Measurements from ENCODE around the gene PLPP4. TPM values are rescaled to one million over a fixed set of nuclear protein-coding genes. Genes with fewer than 3 reads are reported as not detected.
A peak's percentile ranks its signal among the peaks of the same experiment; 100 is the strongest.

PLPP4 gene
- polyA plus RNA-seq, 1 of the 3 experiments (the other 2 are of a cell fraction): 27.9 TPM

DNA sequence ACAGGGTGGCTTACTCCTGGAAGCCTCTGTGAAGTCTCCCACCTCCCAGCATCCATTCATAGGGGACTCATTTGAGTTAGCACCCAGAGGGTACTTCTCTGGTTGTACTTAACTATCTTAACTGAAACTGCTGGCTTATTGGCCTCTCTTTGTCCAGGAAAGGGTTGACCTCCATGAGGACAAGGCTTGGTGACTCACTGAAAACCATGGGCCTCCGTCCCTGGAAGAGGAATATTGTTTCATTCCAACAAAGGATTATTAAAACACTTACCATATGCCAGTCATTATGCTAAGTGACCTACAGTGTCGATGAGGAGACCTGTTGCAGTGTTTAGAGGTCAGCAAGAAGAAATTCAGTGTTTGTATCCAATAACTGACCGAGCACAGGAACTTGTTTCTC lies 175.9 kb downstream of the PLPP4 start:
- Histone ChIP-seq H3K4me1 (ENCODE audit: control insufficient read depth in 1 of 2, insufficient read depth in 2 of 2, low read depth in 1 of 2, low read length in 1 of 2) (no peaks in the 10 kb centered on the region), H3K9ac (no peak overlapping the region), H3K36me3 (replicated peaks in 1 of 2; ENCODE audit: control insufficient read depth in 1 of 2, insufficient read depth in 2 of 2, low read length in 1 of 2) (peaks cover 0 to 2% of the 10 kb centered on the region in 2 experiments), H4K20me1 (ENCODE audit: insufficient read depth) (no peaks in the 10 kb centered on the region), H3K9me2 (no peaks in the 10 kb centered on the region), H3F3A (replicated peaks; ENCODE audit: insufficient read depth) (no peaks in the 10 kb centered on the region), H3K27ac (ENCODE audit: low read depth in 2 of 2, low read length in 1 of 2) (no peak overlapping the region), H3K4me3 (ENCODE audit: low read depth in 2 of 2, low read length in 1 of 2) (no peak overlapping the region), H3K9me3 (no peaks in the 10 kb centered on the region), H3K79me2 (ENCODE audit: insufficient read depth) (no peaks in the 10 kb centered on the region), H3K27me3 (ENCODE audit: insufficient read depth) (no peaks in the 10 kb centered on the region), H2AFZ (ENCODE audit: low read depth) (no peak overlapping the region), H3K4me2 (no peak overlapping the region)
- WGBS (ENCODE audit: low lambda C conversion rate): 52% methylated on average over 3 of the region's 3 CpGs
- ChIA-PET CTCF (no interaction called here), POLR2A (no interaction called here)
- TF ChIP-seq RXRA (IDR thresholded peaks at IDR 0.05; ENCODE audit: borderline replicate concordance, low read depth): no peak
- TF ChIP-seq FOXJ3 (CRISPR knock-in tag; IDR thresholded peaks at IDR 0.05): no peak
- TF ChIP-seq POLR2AphosphoS5 (IDR thresholded peaks at IDR 0.05; ENCODE audit: low read depth, low read length): no peak
- no peak for TF ChIP-seq FOXM1 (IDR thresholded peaks at IDR 0.05; ENCODE audit: low read depth)
- TF ChIP-seq TEAD4 (IDR thresholded peaks at IDR 0.05; ENCODE audit: borderline replicate concordance, insufficient read depth): no peak
- no peak for TF ChIP-seq RCOR1 (IDR thresholded peaks at IDR 0.05; ENCODE audit: low read length)
- no peak for TF ChIP-seq SMC3 (IDR thresholded peaks at IDR 0.05; ENCODE audit: low read depth, low read length)
- no peak for TF ChIP-seq YY1 (IDR thresholded peaks at IDR 0.05; ENCODE audit: low read depth)
- TF ChIP-seq EZH2phosphoT487 (IDR thresholded peaks at IDR 0.05; ENCODE audit: borderline replicate concordance, low read depth): no peak
- no peak for TF ChIP-seq NRF1 (IDR thresholded peaks at IDR 0.05; ENCODE audit: low read depth, low read length)
- no peak for TF ChIP-seq USF1 (IDR thresholded peaks at IDR 0.05; ENCODE audit: borderline replicate concordance, low read depth)
- no peak for TF ChIP-seq GABPA (IDR thresholded peaks at IDR 0.05; ENCODE audit: low read depth)
- no peak for TF ChIP-seq TAF1 (IDR thresholded peaks at IDR 0.05; ENCODE audit: borderline replicate concordance, low read depth, low read length)
- TF ChIP-seq CHD2 (IDR thresholded peaks at IDR 0.05; ENCODE audit: low read length, partially characterized antibody): no peak
- no peak for TF ChIP-seq TCF12 (IDR thresholded peaks at IDR 0.05)
- no peak for DNase-seq

DNA sequence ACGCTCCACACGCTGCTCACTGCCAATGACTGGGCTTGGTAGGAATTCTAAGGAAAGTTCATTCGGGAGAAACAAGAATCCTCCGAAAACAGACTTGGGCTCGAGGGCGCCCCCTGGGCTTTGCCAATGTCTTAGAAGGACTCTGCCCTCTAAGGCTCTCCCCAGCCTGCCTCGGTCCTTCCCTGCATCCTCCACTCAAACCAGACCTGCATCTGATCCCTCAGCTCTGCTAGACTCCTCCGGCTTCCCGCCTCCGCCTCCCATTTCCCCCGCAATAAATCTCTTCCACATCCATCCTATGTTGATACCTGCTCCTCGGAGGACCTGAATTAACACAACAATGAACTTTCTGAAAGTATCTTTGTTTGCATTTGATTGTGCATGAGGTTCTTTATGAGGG lies 177.6 kb downstream of the PLPP4 start:
- no peak overlapping the region for H3K4me2 ChIP-seq
- no peaks in the 10 kb centered on the region for H3K36me3 ChIP-seq (replicated peaks in 1 of 2; ENCODE audit: control insufficient read depth in 1 of 2, insufficient read depth in 2 of 2, low read length in 1 of 2)
- ChIA-PET CTCF (interaction anchor here (0.8 to 1.5 kb wide), 6 partner anchors 10 to 24 kb away, joined by 3 to 4 read pairs (median 3); no protein-coding TSS in a partner anchor), POLR2A (no interaction called here)
- 83% methylated on average over 11 of the region's 12 CpGs for WGBS (ENCODE audit: low lambda C conversion rate)
- no peak overlapping the region for H3K4me3 ChIP-seq (ENCODE audit: low read depth in 2 of 2, low read length in 1 of 2)
- no peaks in the 10 kb centered on the region for H3K9me3 ChIP-seq
- no peak overlapping the region for H3K27ac ChIP-seq (ENCODE audit: low read depth in 2 of 2, low read length in 1 of 2)
- DNase-seq: no peak
- H3K4me1 ChIP-seq (ENCODE audit: control insufficient read depth in 1 of 2, insufficient read depth in 2 of 2, low read depth in 1 of 2, low read length in 1 of 2): no peaks in the 10 kb centered on the region
- H3K27me3 ChIP-seq (ENCODE audit: insufficient read depth): no peaks in the 10 kb centered on the region
- no peak overlapping the region for H3K9ac ChIP-seq
- H4K20me1 ChIP-seq (ENCODE audit: insufficient read depth): no peaks in the 10 kb centered on the region
- no peak overlapping the region for H2AFZ ChIP-seq (ENCODE audit: low read depth)
- no peaks in the 10 kb centered on the region for H3K9me2 ChIP-seq
- TF ChIP-seq, protein P1, sequence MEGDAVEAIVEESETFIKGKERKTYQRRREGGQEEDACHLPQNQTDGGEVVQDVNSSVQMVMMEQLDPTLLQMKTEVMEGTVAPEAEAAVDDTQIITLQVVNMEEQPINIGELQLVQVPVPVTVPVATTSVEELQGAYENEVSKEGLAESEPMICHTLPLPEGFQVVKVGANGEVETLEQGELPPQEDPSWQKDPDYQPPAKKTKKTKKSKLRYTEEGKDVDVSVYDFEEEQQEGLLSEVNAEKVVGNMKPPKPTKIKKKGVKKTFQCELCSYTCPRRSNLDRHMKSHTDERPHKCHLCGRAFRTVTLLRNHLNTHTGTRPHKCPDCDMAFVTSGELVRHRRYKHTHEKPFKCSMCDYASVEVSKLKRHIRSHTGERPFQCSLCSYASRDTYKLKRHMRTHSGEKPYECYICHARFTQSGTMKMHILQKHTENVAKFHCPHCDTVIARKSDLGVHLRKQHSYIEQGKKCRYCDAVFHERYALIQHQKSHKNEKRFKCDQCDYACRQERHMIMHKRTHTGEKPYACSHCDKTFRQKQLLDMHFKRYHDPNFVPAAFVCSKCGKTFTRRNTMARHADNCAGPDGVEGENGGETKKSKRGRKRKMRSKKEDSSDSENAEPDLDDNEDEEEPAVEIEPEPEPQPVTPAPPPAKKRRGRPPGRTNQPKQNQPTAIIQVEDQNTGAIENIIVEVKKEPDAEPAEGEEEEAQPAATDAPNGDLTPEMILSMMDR (IDR thresholded peaks at IDR 0.05): peak; percentile 31; the same call in 1 of the 2 replicates
- no peak for TF ChIP-seq GATA2 (CRISPR knock-in tag; IDR thresholded peaks at IDR 0.05)
- H3F3A ChIP-seq (replicated peaks; ENCODE audit: insufficient read depth): no peaks in the 10 kb centered on the region
- no peaks in the 10 kb centered on the region for H3K79me2 ChIP-seq (ENCODE audit: insufficient read depth)

Measured in SK-N-SH (cell line).